ENCODE data around the gene RNF123. TPM values are rescaled to one million over a fixed set of nuclear protein-coding genes. Genes with fewer than 3 reads are reported as not detected.

The RNF123 gene
- total and polyA plus RNA-seq, 10 of the 15 experiments (the other 5 are each of a cell fraction or from before 2014, with no cell fraction given), result 4.2 to 31.5 (median 17.6) TPM

- TF ChIP-seq SUZ12 (IDR thresholded peaks at IDR 0.05; ENCODE audit: unreplicated experiment), result no peak
- no peak for TF ChIP-seq PAX8 (IDR thresholded peaks at IDR 0.05)
- no peak for TF ChIP-seq ZNF687 (IDR thresholded peaks at IDR 0.05)
- TF ChIP-seq TCF12 (IDR thresholded peaks at IDR 0.05; ENCODE audit: low read depth, low read length), result no peak
- no peak for TF ChIP-seq FOXM1 (IDR thresholded peaks at IDR 0.05; ENCODE audit: low read depth, low read length)
- TF ChIP-seq SIN3A (IDR thresholded peaks at IDR 0.05; ENCODE audit: low read depth, low read length), result no peak
These were observed 38.0 kb downstream of the RNF123 start (continued) for GRCh38 chr3:49727154-49727923.

DNA sequence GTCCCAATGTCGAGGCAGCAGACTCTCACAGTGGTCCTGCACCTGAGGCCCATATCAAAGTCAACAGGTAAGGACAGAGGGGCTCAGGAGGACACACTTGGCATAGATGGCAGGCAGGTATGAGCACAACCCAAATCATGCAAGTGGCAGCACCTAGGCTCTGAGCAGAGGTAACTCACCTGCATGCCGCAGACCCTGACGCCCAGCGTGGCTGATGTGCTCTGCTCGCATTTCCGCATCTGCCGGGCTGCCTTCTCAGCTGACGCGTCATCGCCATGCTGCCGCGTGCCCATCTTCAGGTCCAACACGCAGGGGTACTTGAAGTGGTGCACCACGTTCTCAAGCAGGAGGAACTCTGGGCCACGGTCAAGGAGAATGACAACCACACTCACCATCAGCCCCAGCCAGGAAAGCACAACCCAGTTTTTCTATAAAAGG is 38.6 kb downstream of the RNF123 start:
- SMC1A ChIA-PET (ENCODE audit: uncharacterized antibody, unreplicated experiment), result interaction anchor here (1.1 kb wide), 1 partner anchor 74 kb away, joined by 3 read pairs; no protein-coding TSS in a partner anchor
- Histone ChIP-seq H3K27me3 (replicated peaks in 1 of 2; ENCODE audit: control insufficient read depth in 2 of 2, insufficient read depth in 2 of 2, low read length in 1 of 2) (no peaks in the 10 kb centered on the region), H3K4me3 (no peak overlapping the region), H3K4me1 (ENCODE audit: control insufficient read depth, insufficient read depth, low read length) (peaks cover 8% of the 10 kb centered on the region), H3K79me2 (ENCODE audit: control insufficient read depth, insufficient read depth, low read length) (peaks cover 11% of the 10 kb centered on the region), H3K9me3 (replicated peaks; ENCODE audit: control insufficient read depth, insufficient read depth, low read length) (no peaks in the 10 kb centered on the region), H2AFZ (ENCODE audit: control insufficient read depth, low read depth, low read length) (no peak overlapping the region), H3K36me3 (ENCODE audit: control insufficient read depth in 2 of 2, insufficient read depth in 2 of 2, low read length in 1 of 2) (peaks cover 0 to 19% of the 10 kb centered on the region in 2 experiments), H3K27ac (ENCODE audit: control insufficient read depth, insufficient read depth) (no peak overlapping the region), H4K20me1 (ENCODE audit: control insufficient read depth, insufficient read depth) (no peaks in the 10 kb centered on the region), H3K9ac (ENCODE audit: control insufficient read depth, insufficient read depth, low read length) (no peak overlapping the region), H3K4me2 (ENCODE audit: control insufficient read depth, insufficient read depth) (no peak overlapping the region)
- BruUV-seq (replicated peaks), result no TSS peak
- ATAC-seq (no peak), FAIRE-seq (no peak), DNase-seq (ENCODE audit: low read depth, low spot score) (no peak)
- WGBS (ENCODE audit: insufficient coverage, insufficient replicate concordance, low lambda C conversion rate, missing lambda C conversion rate), result 94% methylated on average over 15 of the region's 15 CpGs
- POLR2A ChIA-PET, result no interaction called here
- RAD21 ChIA-PET (ENCODE audit: unreplicated experiment), result no interaction called here
- CTCF ChIA-PET, result no interaction called here
- in situ Hi-C loops (cut with MboI), result no loop called here
- intact Hi-C loops (cut with micrococcal nuclease; ENCODE audit: unreplicated experiment), result no loop called here
- TF ChIP-seq CHD1 (IDR thresholded peaks at IDR 0.05; ENCODE audit: low read depth, low read length), result no peak
- no peak for TF ChIP-seq KDM1A (IDR thresholded peaks at IDR 0.05; ENCODE audit: borderline replicate concordance)
- TF ChIP-seq MYB (IDR thresholded peaks at IDR 0.05; ENCODE audit: borderline replicate concordance, low read depth, low read length), result no peak
- no peak for TF ChIP-seq E2F4 (IDR thresholded peaks at IDR 0.05; ENCODE audit: low read depth, low read length)
- no peak for TF ChIP-seq ZNF384 (IDR thresholded peaks at IDR 0.05; ENCODE audit: borderline replicate concordance, low read depth, low read length)
- no peak for TF ChIP-seq WRNIP1 (IDR thresholded peaks at IDR 0.05; ENCODE audit: borderline replicate concordance, low read depth, low read length)
- TF ChIP-seq SMARCA5 (IDR thresholded peaks at IDR 0.05), result no peak
- no peak for TF ChIP-seq SMAD5 (IDR thresholded peaks at IDR 0.05; ENCODE audit: low read depth)
- no peak for TF ChIP-seq CEBPZ (IDR thresholded peaks at IDR 0.05; ENCODE audit: low read depth, low read length)
